ENCODE results near the gene PALM.

Gene PALM

DNA sequence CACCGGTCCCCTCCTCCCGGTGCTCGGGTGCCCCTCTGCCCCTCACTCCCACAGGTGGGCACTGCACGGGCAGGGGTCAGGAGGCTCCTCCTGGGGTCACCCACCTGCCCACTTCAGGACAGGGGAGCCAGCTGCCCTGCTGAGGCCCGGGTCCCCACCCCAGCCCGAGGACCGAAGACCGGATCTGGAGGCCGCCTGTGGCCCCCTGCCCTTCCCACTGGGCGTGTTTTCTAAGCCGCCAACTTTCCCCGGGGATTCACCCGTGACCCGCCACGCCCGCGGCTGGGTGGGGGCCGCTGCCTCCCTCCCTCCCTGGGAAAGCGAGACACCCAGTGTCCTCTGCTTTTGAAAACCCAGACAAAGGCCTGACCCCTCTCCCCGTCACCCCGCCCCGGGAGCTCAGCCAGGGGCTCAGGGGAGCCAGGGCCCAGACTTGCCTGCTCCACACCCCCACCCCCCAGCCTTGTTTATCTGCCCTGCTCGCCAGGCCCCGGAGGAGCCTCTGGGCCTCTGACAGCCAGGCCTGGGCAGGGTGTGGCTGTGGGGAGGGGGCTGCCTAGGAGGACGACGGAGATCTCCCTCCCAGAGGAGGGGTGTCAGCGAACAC is 1.3 kb downstream of the PALM start:
- no peak for TF ChIP-seq TEAD4 (IDR thresholded peaks at IDR 0.05)
- no peak for TF ChIP-seq RAD21 (IDR thresholded peaks at IDR 0.05; ENCODE audit: low read depth)
- TF ChIP-seq EGR1 (IDR thresholded peaks at IDR 0.05), result no peak
- no peak for TF ChIP-seq CREB1 (IDR thresholded peaks at IDR 0.05; ENCODE audit: low read depth)
- TF ChIP-seq FOXM1 (IDR thresholded peaks at IDR 0.05; ENCODE audit: borderline replicate concordance, low read depth), result no peak
- no peak; the same call in 1 of the 2 replicates for TF ChIP-seq ZBTB7A (IDR thresholded peaks at IDR 0.05; ENCODE audit: low read depth)
- TF ChIP-seq NFIC (IDR thresholded peaks at IDR 0.05), result no peak
- TF ChIP-seq EP300 (IDR thresholded peaks at IDR 0.05; ENCODE audit: borderline replicate concordance), result no peak
- no peak for TF ChIP-seq CEBPB (IDR thresholded peaks at IDR 0.05)
- TF ChIP-seq, protein P1, sequence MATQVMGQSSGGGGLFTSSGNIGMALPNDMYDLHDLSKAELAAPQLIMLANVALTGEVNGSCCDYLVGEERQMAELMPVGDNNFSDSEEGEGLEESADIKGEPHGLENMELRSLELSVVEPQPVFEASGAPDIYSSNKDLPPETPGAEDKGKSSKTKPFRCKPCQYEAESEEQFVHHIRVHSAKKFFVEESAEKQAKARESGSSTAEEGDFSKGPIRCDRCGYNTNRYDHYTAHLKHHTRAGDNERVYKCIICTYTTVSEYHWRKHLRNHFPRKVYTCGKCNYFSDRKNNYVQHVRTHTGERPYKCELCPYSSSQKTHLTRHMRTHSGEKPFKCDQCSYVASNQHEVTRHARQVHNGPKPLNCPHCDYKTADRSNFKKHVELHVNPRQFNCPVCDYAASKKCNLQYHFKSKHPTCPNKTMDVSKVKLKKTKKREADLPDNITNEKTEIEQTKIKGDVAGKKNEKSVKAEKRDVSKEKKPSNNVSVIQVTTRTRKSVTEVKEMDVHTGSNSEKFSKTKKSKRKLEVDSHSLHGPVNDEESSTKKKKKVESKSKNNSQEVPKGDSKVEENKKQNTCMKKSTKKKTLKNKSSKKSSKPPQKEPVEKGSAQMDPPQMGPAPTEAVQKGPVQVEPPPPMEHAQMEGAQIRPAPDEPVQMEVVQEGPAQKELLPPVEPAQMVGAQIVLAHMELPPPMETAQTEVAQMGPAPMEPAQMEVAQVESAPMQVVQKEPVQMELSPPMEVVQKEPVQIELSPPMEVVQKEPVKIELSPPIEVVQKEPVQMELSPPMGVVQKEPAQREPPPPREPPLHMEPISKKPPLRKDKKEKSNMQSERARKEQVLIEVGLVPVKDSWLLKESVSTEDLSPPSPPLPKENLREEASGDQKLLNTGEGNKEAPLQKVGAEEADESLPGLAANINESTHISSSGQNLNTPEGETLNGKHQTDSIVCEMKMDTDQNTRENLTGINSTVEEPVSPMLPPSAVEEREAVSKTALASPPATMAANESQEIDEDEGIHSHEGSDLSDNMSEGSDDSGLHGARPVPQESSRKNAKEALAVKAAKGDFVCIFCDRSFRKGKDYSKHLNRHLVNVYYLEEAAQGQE (IDR thresholded peaks at IDR 0.05; ENCODE audit: low read depth), result no peak
- no peak for TF ChIP-seq TAF1 (IDR thresholded peaks at IDR 0.05; ENCODE audit: low read depth)
- TF ChIP-seq, protein P2, sequence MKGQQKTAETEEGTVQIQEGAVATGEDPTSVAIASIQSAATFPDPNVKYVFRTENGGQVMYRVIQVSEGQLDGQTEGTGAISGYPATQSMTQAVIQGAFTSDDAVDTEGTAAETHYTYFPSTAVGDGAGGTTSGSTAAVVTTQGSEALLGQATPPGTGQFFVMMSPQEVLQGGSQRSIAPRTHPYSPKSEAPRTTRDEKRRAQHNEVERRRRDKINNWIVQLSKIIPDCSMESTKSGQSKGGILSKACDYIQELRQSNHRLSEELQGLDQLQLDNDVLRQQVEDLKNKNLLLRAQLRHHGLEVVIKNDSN (IDR thresholded peaks at IDR 0.05), result no peak
- no peak for TF ChIP-seq TCF12 (IDR thresholded peaks at IDR 0.05; ENCODE audit: low read depth)
- TF ChIP-seq, protein P3, sequence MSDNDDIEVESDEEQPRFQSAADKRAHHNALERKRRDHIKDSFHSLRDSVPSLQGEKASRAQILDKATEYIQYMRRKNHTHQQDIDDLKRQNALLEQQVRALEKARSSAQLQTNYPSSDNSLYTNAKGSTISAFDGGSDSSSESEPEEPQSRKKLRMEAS (IDR thresholded peaks at IDR 0.05), result no peak
- TF ChIP-seq YY1 (IDR thresholded peaks at IDR 0.05; ENCODE audit: low read depth), result no peak

DNA sequence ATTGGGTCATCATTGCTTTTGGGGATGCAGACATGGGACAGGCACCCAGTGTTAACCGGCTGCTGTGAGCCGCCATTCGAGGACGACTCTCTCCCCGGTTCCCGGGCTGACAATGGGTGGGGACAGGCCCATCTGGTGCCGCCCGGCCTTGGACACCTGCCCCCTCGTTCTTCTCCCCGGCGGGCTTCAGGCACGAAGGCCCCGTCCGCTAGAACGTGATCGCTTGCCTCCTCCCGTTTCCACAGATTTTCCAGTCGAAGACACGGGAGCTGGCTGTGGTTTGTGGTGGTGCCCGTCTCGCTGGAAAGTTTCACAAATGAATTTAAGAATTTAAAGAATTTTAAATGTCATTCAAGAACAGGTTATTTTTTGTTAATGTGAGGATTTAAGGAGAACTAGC is 2.0 kb downstream of the PALM start:
- TF ChIP-seq CEBPB (IDR thresholded peaks at IDR 0.05) (no peak), TAF1 (IDR thresholded peaks at IDR 0.05; ENCODE audit: low read depth) (no peak), TEAD4 (IDR thresholded peaks at IDR 0.05) (no peak), TCF12 (IDR thresholded peaks at IDR 0.05; ENCODE audit: low read depth) (no peak), NFIC (IDR thresholded peaks at IDR 0.05) (no peak), ZBTB7A (IDR thresholded peaks at IDR 0.05; ENCODE audit: low read depth) (no peak), CREB1 (IDR thresholded peaks at IDR 0.05; ENCODE audit: low read depth) (no peak), EP300 (IDR thresholded peaks at IDR 0.05; ENCODE audit: borderline replicate concordance) (no peak), FOXM1 (IDR thresholded peaks at IDR 0.05; ENCODE audit: borderline replicate concordance, low read depth) (no peak), RAD21 (IDR thresholded peaks at IDR 0.05; ENCODE audit: low read depth) (no peak)
- TF ChIP-seq, protein P3 (IDR thresholded peaks at IDR 0.05), result no peak

DNA sequence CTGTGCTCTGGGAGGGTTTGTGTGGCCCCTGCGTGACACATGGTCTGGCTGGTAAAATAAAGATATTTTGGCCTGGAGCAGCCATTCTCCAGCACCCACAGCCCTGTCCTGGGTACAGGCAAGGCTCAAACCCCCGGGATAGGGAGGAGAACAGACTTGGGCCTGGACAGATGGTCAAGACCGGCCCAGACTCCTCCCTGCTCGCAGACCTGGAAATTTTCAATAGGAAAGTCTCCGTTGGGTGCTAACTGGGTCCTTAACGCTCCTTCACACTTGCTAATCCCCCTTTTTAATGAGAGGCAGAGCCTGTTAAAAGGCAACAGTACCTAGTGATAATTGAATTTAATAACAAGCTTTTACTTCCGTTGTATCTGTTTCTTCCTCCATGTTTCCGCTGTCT is 2.5 kb downstream of the PALM start:
- TF ChIP-seq TAF1 (IDR thresholded peaks at IDR 0.05; ENCODE audit: low read depth) (no peak), CREB1 (IDR thresholded peaks at IDR 0.05; ENCODE audit: low read depth) (no peak), RAD21 (IDR thresholded peaks at IDR 0.05; ENCODE audit: low read depth) (no peak), TCF12 (IDR thresholded peaks at IDR 0.05; ENCODE audit: low read depth) (no peak), CEBPB (IDR thresholded peaks at IDR 0.05) (no peak)
- TF ChIP-seq, protein P2 (IDR thresholded peaks at IDR 0.05), result no peak

DNA sequence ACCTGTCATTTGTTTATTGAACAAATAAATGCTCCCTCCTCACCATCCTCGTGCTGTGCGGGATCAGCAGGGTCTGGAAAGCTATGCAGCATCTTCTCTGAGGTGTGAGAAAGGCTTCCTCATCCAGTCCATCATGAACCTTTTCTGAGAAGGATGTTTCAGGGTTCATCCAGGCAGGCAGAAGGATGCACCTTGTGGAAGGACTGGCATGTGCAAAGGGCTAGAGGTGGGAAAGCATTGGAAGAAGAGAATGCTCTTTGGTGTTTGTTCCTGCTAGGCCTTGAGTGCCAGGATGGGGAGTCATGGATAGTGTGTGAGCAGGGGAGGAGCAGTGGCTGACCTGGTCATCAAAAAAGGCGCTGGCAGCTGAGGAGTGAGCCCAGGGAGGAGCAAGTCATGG is 6.6 kb downstream of the PALM start:
- no peak for TF ChIP-seq CREB1 (IDR thresholded peaks at IDR 0.05; ENCODE audit: low read depth)
- no peak for TF ChIP-seq NFIC (IDR thresholded peaks at IDR 0.05)
- TF ChIP-seq, protein P3 (IDR thresholded peaks at IDR 0.05), result no peak
- no peak for TF ChIP-seq ZBTB7A (IDR thresholded peaks at IDR 0.05; ENCODE audit: low read depth)
- no peak for TF ChIP-seq YY1 (IDR thresholded peaks at IDR 0.05; ENCODE audit: low read depth)
- TF ChIP-seq RAD21 (IDR thresholded peaks at IDR 0.05; ENCODE audit: low read depth), result no peak
- TF ChIP-seq, protein P2 (IDR thresholded peaks at IDR 0.05), result no peak
- no peak for TF ChIP-seq TAF1 (IDR thresholded peaks at IDR 0.05; ENCODE audit: low read depth)
- TF ChIP-seq, protein P1 (IDR thresholded peaks at IDR 0.05; ENCODE audit: low read depth), result no peak
- TF ChIP-seq EP300 (IDR thresholded peaks at IDR 0.05; ENCODE audit: borderline replicate concordance), result no peak
- no peak for TF ChIP-seq CEBPB (IDR thresholded peaks at IDR 0.05)
- no peak for TF ChIP-seq TEAD4 (IDR thresholded peaks at IDR 0.05)
- no peak for TF ChIP-seq TCF12 (IDR thresholded peaks at IDR 0.05; ENCODE audit: low read depth)
- TF ChIP-seq FOXM1 (IDR thresholded peaks at IDR 0.05; ENCODE audit: borderline replicate concordance, low read depth), result no peak
